ENCODE data around the gene HOXA11. TPM values are rescaled to one million over a fixed set of nuclear protein-coding genes. Genes with fewer than 3 reads are reported as not detected.

HOXA11 gene
- total RNA-seq, 1 donor from 2014 or later: not detected

GRCh38 chr7:27221201-27221797 lies 36.3 kb upstream of the HOXA11 start:
- POLR2A ChIA-PET: no interaction called here
- H3K4me1 Mint-ChIP-seq: peaks cover 16% of the 10 kb centered on the region
- TF ChIP-seq, protein P1, sequence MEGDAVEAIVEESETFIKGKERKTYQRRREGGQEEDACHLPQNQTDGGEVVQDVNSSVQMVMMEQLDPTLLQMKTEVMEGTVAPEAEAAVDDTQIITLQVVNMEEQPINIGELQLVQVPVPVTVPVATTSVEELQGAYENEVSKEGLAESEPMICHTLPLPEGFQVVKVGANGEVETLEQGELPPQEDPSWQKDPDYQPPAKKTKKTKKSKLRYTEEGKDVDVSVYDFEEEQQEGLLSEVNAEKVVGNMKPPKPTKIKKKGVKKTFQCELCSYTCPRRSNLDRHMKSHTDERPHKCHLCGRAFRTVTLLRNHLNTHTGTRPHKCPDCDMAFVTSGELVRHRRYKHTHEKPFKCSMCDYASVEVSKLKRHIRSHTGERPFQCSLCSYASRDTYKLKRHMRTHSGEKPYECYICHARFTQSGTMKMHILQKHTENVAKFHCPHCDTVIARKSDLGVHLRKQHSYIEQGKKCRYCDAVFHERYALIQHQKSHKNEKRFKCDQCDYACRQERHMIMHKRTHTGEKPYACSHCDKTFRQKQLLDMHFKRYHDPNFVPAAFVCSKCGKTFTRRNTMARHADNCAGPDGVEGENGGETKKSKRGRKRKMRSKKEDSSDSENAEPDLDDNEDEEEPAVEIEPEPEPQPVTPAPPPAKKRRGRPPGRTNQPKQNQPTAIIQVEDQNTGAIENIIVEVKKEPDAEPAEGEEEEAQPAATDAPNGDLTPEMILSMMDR (IDR thresholded peaks at IDR 0.05): no peak
- no peak overlapping the region for H3K4me3 Mint-ChIP-seq
- CTCF ChIA-PET: no interaction called here
- peaks cover 62% of the 10 kb centered on the region for H3K27me3 Mint-ChIP-seq
- H3K27ac Mint-ChIP-seq: no peak overlapping the region
- no peaks in the 10 kb centered on the region for H3K9me3 Mint-ChIP-seq
- ATAC-seq (ENCODE audit: low read depth): no peak
- no peak for DNase-seq
- no peaks in the 10 kb centered on the region for H3K36me3 Mint-ChIP-seq (ENCODE audit: low read depth)
- intact Hi-C loops (cut with micrococcal nuclease): no loop called here

GRCh38 chr7:27220440-27220955 lies 35.5 kb upstream of the HOXA11 start:
- Mint-ChIP-seq H3K4me1 (peaks cover 16% of the 10 kb centered on the region), H3K4me3 (peak overlapping the region; percentile 48), H3K36me3 (ENCODE audit: low read depth) (no peaks in the 10 kb centered on the region), H3K27me3 (peaks cover 70% of the 10 kb centered on the region), H3K27ac (no peak overlapping the region), H3K9me3 (no peaks in the 10 kb centered on the region)
- intact Hi-C loops (cut with micrococcal nuclease): no loop called here
- ATAC-seq (ENCODE audit: low read depth): peak; percentile 10
- CTCF ChIA-PET: interaction anchor here (0.9 kb wide), 1 partner anchor 19 kb away, joined by 3 read pairs; no protein-coding TSS in a partner anchor
- DNase-seq: no peak
- TF ChIP-seq, protein P1 (IDR thresholded peaks at IDR 0.05): no peak
- POLR2A ChIA-PET: no interaction called here

DNA sequence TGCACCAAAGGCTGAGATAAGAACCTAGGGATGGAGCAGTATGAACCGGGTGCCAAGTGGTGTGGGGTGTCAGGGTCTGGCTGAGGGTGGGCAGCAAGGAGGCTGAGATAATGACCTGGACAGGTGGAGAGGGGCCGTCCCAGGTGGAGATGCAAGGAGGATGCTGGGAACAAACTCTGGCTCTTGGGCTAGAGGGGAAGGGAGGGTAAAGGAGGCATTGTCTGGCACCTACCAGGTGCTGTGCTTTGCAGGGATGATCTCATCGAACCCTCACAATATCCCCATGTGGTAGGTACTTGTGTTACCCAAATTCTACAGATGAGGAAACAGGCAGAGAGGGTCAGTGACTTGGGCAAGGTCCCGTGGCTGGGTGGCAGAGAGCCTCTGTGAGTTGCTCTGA lies 34.8 kb upstream of the HOXA11 start:
- Mint-ChIP-seq H3K36me3 (ENCODE audit: low read depth) (no peaks in the 10 kb centered on the region), H3K9me3 (no peaks in the 10 kb centered on the region), H3K27me3 (peaks cover 67% of the 10 kb centered on the region), H3K4me3 (no peak overlapping the region), H3K27ac (no peak overlapping the region), H3K4me1 (peaks cover 14% of the 10 kb centered on the region)
- no peak for ATAC-seq (ENCODE audit: low read depth)
- ChIA-PET POLR2A (no interaction called here), CTCF (interaction anchor here (0.9 kb wide), 1 partner anchor 18 kb away, joined by 3 read pairs; no protein-coding TSS in a partner anchor)
- TF ChIP-seq, protein P1 (IDR thresholded peaks at IDR 0.05): no peak
- intact Hi-C loops (cut with micrococcal nuclease): no loop called here
- no peak for DNase-seq

- DNase-seq (no peak), ATAC-seq (ENCODE audit: low read depth) (no peak)
- TF ChIP-seq, protein P1 (IDR thresholded peaks at IDR 0.05): no peak
- intact Hi-C loops (cut with micrococcal nuclease): no loop called here
- H3K9me3 Mint-ChIP-seq: no peaks in the 10 kb centered on the region
- ChIA-PET POLR2A (no interaction called here), CTCF (interaction anchor here (1.5 kb wide), 1 partner anchor 10 kb away, joined by 3 read pairs; no protein-coding TSS in a partner anchor)
- no peak overlapping the region for H3K27ac Mint-ChIP-seq
- H3K4me3 Mint-ChIP-seq: no peak overlapping the region
- peaks cover 14% of the 10 kb centered on the region for H3K4me1 Mint-ChIP-seq
- H3K27me3 Mint-ChIP-seq: peaks cover 69% of the 10 kb centered on the region
- H3K36me3 Mint-ChIP-seq (ENCODE audit: low read depth): no peaks in the 10 kb centered on the region
Measured at GRCh38 chr7:27217951-27218350, 32.9 kb upstream of the HOXA11 start.

DNA sequence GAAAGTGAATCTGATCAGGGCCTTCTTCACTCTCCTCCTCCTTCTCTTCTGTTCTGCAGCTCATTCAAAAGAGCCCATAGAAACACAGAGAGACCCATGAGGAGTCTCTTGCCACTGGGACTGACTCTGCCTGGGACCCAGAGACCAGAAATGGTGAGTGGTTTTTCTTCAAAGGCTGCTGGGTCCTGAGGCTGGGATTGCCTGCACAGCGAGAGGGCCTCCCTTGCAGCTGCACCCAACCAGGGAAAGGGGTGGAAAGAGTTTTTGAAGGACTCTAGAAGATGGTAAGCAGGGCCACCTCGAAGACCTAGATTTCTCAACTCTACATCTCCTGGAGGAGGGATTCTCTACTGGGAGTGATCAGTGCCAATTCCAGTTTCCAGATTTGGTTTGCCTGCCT lies 30.3 kb upstream of the HOXA11 start:
- H3K27me3 Mint-ChIP-seq: peaks cover 69% of the 10 kb centered on the region
- H3K9me3 Mint-ChIP-seq: no peaks in the 10 kb centered on the region
- ChIA-PET CTCF (no interaction called here), POLR2A (no interaction called here)
- no peak for ATAC-seq (ENCODE audit: low read depth)
- H3K36me3 Mint-ChIP-seq (ENCODE audit: low read depth): no peaks in the 10 kb centered on the region
- no peak for DNase-seq
- no peak overlapping the region for H3K27ac Mint-ChIP-seq
- intact Hi-C loops (cut with micrococcal nuclease): no loop called here
- peaks cover 12% of the 10 kb centered on the region for H3K4me1 Mint-ChIP-seq
- no peak overlapping the region for H3K4me3 Mint-ChIP-seq
- TF ChIP-seq, protein P1 (IDR thresholded peaks at IDR 0.05): no peak
